ENCODE results near the gene NEK5.
A peak's percentile ranks its signal among the peaks of the same experiment; 100 is the strongest.
"Not testable (repeated sequence)": the region's sequence is repeated elsewhere in the genome, so short reads cannot be mapped to it uniquely, and the experiment has no call there.

Gene NEK5

GRCh38 chr13:52136763-52137162 lies 7.9 kb upstream of the NEK5 start:
- no peak for DNase-seq (ENCODE audit: low spot score)

GRCh38 chr13:52130641-52131040 lies 1.8 kb upstream of the NEK5 start:
- DNase-seq (ENCODE audit: low spot score), result no peak

GRCh38 chr13:52127783-52128702 lies 830 bp downstream of the NEK5 start:
- peak; percentile 79 for DNase-seq (ENCODE audit: low spot score)

- no peak for DNase-seq (ENCODE audit: low spot score)
Measured at GRCh38 chr13:52127378-52127777, 1.5 kb downstream of the NEK5 start.

GRCh38 chr13:52125547-52125946 lies 3.3 kb downstream of the NEK5 start:
- DNase-seq (ENCODE audit: low spot score), result no peak

GRCh38 chr13:52118595-52118994 lies 10.3 kb downstream of the NEK5 start:
- no peak for DNase-seq (ENCODE audit: low spot score)

GRCh38 chr13:52118095-52118494 lies 10.8 kb downstream of the NEK5 start:
- DNase-seq (ENCODE audit: low spot score), result no peak

- DNase-seq (ENCODE audit: low spot score), result no peak
Measured at GRCh38 chr13:52112591-52112990, 16.3 kb downstream of the NEK5 start.

GRCh38 chr13:52109116-52109670 lies 19.7 kb downstream of the NEK5 start:
- peak; percentile 43 for DNase-seq (ENCODE audit: low spot score)

GRCh38 chr13:52105841-52106240 lies 23.0 kb downstream of the NEK5 start:
- no peak for DNase-seq (ENCODE audit: low spot score)

- DNase-seq (ENCODE audit: low spot score), result peak; percentile 12
Measured at GRCh38 chr13:52104624-52105023, 24.2 kb downstream of the NEK5 start.

GRCh38 chr13:52103386-52103785 lies 25.5 kb downstream of the NEK5 start:
- no peak for DNase-seq (ENCODE audit: low spot score)

- DNase-seq (ENCODE audit: low spot score), result not testable (repeated sequence)
Measured at GRCh38 chr13:52102423-52102822, 26.4 kb downstream of the NEK5 start.

GRCh38 chr13:52097197-52097596 lies 31.7 kb downstream of the NEK5 start:
- no peak for DNase-seq (ENCODE audit: low spot score)

- DNase-seq (ENCODE audit: low spot score), result no peak
Measured at GRCh38 chr13:52096748-52097147, 32.1 kb downstream of the NEK5 start.

GRCh38 chr13:52096062-52096461 lies 32.8 kb downstream of the NEK5 start:
- DNase-seq (ENCODE audit: low spot score), result no peak

- no peak for DNase-seq (ENCODE audit: low spot score)
Measured at GRCh38 chr13:52092087-52092486, 36.8 kb downstream of the NEK5 start.

GRCh38 chr13:52091473-52091872 lies 37.4 kb downstream of the NEK5 start:
- DNase-seq (ENCODE audit: low spot score), result no peak

GRCh38 chr13:52085421-52085820 lies 43.5 kb downstream of the NEK5 start:
- DNase-seq (ENCODE audit: low spot score), result peak; percentile 57

- not testable (repeated sequence) for DNase-seq (ENCODE audit: low spot score)
Measured at GRCh38 chr13:52084981-52085380, 43.9 kb downstream of the NEK5 start.

GRCh38 chr13:52082601-52083000 lies 46.3 kb downstream of the NEK5 start:
- DNase-seq (ENCODE audit: low spot score), result no peak

- not testable (repeated sequence) for DNase-seq (ENCODE audit: low spot score)
Measured at GRCh38 chr13:52079891-52080290, 49.0 kb downstream of the NEK5 start.

- peak; percentile 55 for DNase-seq (ENCODE audit: low spot score)
Measured at GRCh38 chr13:52070929-52071523, 57.8 kb downstream of the NEK5 start.

All from kidney tubule cell (primary cell).